ENCODE results near the gene FBXL17. TPM values are rescaled to one million over a fixed set of nuclear protein-coding genes. Genes with fewer than 3 reads are reported as not detected.
A peak's percentile ranks its signal among the peaks of the same experiment; 100 is the strongest.

The FBXL17 gene
- total and polyA plus RNA-seq, 9 of the 15 experiments (the other 6 are each of a cell fraction or from before 2014, with no cell fraction given), result 0.32 to 5.4 (median 1.8) TPM

- TF ChIP-seq EP300 (IDR thresholded peaks at IDR 0.05; ENCODE audit: low read length), result 0 out of 2 replicates have a peak, but pooled peaks have one; percentile 12
- TF ChIP-seq NR2C2 (CRISPR knock-in tag; IDR thresholded peaks at IDR 0.05), result no peak
- no peak for TF ChIP-seq NR2C2 (tag; IDR thresholded peaks at IDR 0.05)
- no peak for TF ChIP-seq ZNF76 (CRISPR knock-in tag; IDR thresholded peaks at IDR 0.05; ENCODE audit: borderline replicate concordance)
- no peak for TF ChIP-seq ILF3 (IDR thresholded peaks at IDR 0.05; ENCODE audit: borderline replicate concordance)
- TF ChIP-seq ESRRB (CRISPR knock-in tag; IDR thresholded peaks at IDR 0.05; ENCODE audit: borderline replicate concordance), result no peak
- no peak for TF ChIP-seq ZNF592 (IDR thresholded peaks at IDR 0.05)
- no peak for TF ChIP-seq TFAM (CRISPR knock-in tag; conservative IDR thresholded peaks at IDR 0.05)
- peak; percentile 93 for TF ChIP-seq MEIS2 (IDR thresholded peaks at IDR 0.05; ENCODE audit: partially characterized antibody)
- no peak for TF ChIP-seq BDP1 (IDR thresholded peaks at IDR 0.05; ENCODE audit: insufficient read depth, insufficient read length)
- TF ChIP-seq KAT7 (CRISPR knock-in tag; IDR thresholded peaks at IDR 0.05; ENCODE audit: borderline replicate concordance), result no peak
- TF ChIP-seq ZNF41 (CRISPR knock-in tag; conservative IDR thresholded peaks at IDR 0.05), result no peak
- TF ChIP-seq ZNF174 (CRISPR knock-in tag; IDR thresholded peaks at IDR 0.05), result no peak
- TF ChIP-seq COPS2 (conservative IDR thresholded peaks at IDR 0.05), result no peak
- TF ChIP-seq CCAR2 (IDR thresholded peaks at IDR 0.05; ENCODE audit: low read depth, low read length), result no peak
- TF ChIP-seq PKNOX1 (IDR thresholded peaks at IDR 0.05), result peak; percentile 89
These were observed 115.7 kb downstream of the FBXL17 start (continued) for GRCh38 chr5:108266242-108266641.

All from K562 (cell line).